Stomach (tissue), 9 donors: Measurements from ENCODE around the gene AMBP. TPM values are rescaled to one million over a fixed set of nuclear protein-coding genes. Genes with fewer than 3 reads are reported as not detected.

Source experiments
- DNase-seq, 2 donors: peaks; one replicate each; pipeline versions ENCODE4 v3.0.0 to v3.0.0-alpha.2; 2013 to 2019
- H3K27ac ChIP-seq, 5 donors: fragments of 200-600 bp in 4 of 5; sonication (generic) in 4 of 5; one replicate each; pipeline ENCODE4 v1.5.1; 2013 to 2019; ENCODE audit warnings: mild to moderate bottlenecking in 1 of 5, moderate library complexity in 1 of 5
- H3K27me3 ChIP-seq, 3 donors: fragments of 200-600 bp; sonication (generic); one replicate each; pipeline ENCODE4 v1.5.1; 2017 to 2019; ENCODE audit warnings: mixed run types in 1 of 3
- H3K36me3 ChIP-seq, 4 donors: fragments of 200-600 bp; sonication (generic); 1 replicate in 3 of 4; 2 replicates in 1 of 4; pipeline ENCODE4 v1.5.1; 2016 to 2019
- H3K4me1 ChIP-seq, 4 donors: fragments of 200-600 bp; sonication (generic); one replicate each; pipeline ENCODE4 v1.5.1; 2016 to 2019
- H3K4me3 ChIP-seq, 4 donors: fragments of 200-600 bp; sonication (generic) in 3 of 4; one replicate each; pipeline ENCODE4 v1.5.1; 2016 to 2019; ENCODE audit warnings: mild to moderate bottlenecking in 1 of 4
- H3K9me3 ChIP-seq, 4 donors: fragments of 200-600 bp; sonication (generic); one replicate each; pipeline ENCODE4 v1.5.1; 2016 to 2019
- EP300 ChIP-seq: sonication (generic); formaldehyde crosslinking; IDR thresholded peaks from one replicate; pipeline ENCODE4 v1.6.1; 2017; ENCODE audit warnings: antibody characterized with exemption
- POLR2A ChIP-seq, 4 donors: fragments of 450-650 bp; IDR thresholded peaks; one replicate each; pipeline ENCODE4 v1.6.1; 2016; ENCODE audit warnings: antibody characterized with exemption in 4 of 4, control low read depth in 2 of 4, mild to moderate bottlenecking in 1 of 4, moderate library complexity in 1 of 4
- POLR2AphosphoS5 ChIP-seq, 3 donors: sonication (generic); formaldehyde crosslinking; IDR thresholded peaks; one replicate each; pipeline ENCODE4 v1.6.1; 2016; ENCODE audit warnings: antibody characterized with exemption in 3 of 3
- WGBS, 5 donors: extraction: QIAGEN DNeasy Blood & Tissue Kit in 3 of 5; methylation state at CpG; one replicate each; pipeline versions ENCODE4 v1.1.5 to v1.1.7; 2013 to 2018; 5-methylcytosine and 5-hydroxymethylcytosine counted together
- intact Hi-C: fragments of 100-400 bp; cut with DNase I; formaldehyde crosslinking; loops from one replicate; pipeline ENCODE4 v1.15.1; 2023; ENCODE audit warnings: low total_unique reads
- polyA plus RNA-seq, 3 donors: library from polyadenylated mRNA; stranded (reverse); fragments of 200-250 nt; gene quantifications; one replicate each; pipeline ENCODE4 v1.2.3, GENCODE V29; 2013
- total RNA-seq, 5 donors: library from RNA; depleted of rRNA; stranded (reverse); fragments of >200 nt; gene quantifications; one replicate each; pipeline versions ENCODE4 v1.1.0 to v1.2.3, GENCODE V29; 2014 to 2016
- TF ChIP-seq, protein P1 (sequence below), 7 experiments: fragments of 450-650 bp in 4 of 7; fragments of 200-600 bp in 3 of 7; sonication (generic) in 3 of 7; IDR thresholded peaks; one replicate each; pipeline ENCODE4 v1.5.1; 2016 to 2019; ENCODE audit warnings: antibody characterized with exemption in 7 of 7, control low read depth in 2 of 7, mild to moderate bottlenecking in 1 of 7
- donor health status: healthy with polysubstance abuse.
- donor health status: Bipolar disorder and iron deficiency.
- donor health status: healthy.

Gene AMBP
- total and polyA plus RNA-seq, 8 donors, result 0.89 to 3.3 (median 2.5) TPM; not detected in 2

DNA sequence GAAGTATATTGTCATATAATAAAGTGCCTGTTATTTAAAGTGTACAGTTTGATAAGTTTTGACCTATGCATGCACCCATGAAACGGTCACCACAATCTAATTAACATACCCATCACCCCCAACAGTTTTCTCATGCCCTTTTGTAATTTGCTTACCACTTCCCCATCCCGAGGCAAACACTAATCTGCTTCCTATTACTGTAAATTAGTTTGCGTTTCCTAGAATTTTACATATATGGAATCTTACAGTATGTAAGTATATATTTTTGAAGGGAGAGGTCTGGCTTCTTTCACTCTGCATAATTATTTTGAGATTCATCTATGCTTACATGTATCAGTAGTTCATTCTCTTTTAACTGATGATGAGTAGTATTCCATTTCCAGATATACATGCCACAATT is 56.5 kb downstream of the AMBP start:
- TF ChIP-seq POLR2A (IDR thresholded peaks at IDR 0.05) (no peak), POLR2AphosphoS5 (IDR thresholded peaks at IDR 0.05) (no peak), EP300 (no peak)
- TF ChIP-seq, protein P1, sequence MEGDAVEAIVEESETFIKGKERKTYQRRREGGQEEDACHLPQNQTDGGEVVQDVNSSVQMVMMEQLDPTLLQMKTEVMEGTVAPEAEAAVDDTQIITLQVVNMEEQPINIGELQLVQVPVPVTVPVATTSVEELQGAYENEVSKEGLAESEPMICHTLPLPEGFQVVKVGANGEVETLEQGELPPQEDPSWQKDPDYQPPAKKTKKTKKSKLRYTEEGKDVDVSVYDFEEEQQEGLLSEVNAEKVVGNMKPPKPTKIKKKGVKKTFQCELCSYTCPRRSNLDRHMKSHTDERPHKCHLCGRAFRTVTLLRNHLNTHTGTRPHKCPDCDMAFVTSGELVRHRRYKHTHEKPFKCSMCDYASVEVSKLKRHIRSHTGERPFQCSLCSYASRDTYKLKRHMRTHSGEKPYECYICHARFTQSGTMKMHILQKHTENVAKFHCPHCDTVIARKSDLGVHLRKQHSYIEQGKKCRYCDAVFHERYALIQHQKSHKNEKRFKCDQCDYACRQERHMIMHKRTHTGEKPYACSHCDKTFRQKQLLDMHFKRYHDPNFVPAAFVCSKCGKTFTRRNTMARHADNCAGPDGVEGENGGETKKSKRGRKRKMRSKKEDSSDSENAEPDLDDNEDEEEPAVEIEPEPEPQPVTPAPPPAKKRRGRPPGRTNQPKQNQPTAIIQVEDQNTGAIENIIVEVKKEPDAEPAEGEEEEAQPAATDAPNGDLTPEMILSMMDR (IDR thresholded peaks at IDR 0.05), result no peak
- H3K36me3 ChIP-seq, result peaks cover 13 to 90% (median 79%) of the 10 kb centered on the region in 4 donors
- no peak overlapping the region for H3K4me3 ChIP-seq
- DNase-seq, result no peak
- H3K27ac ChIP-seq, result no peak overlapping the region
- H3K27me3 ChIP-seq, result no peaks in the 10 kb centered on the region
- H3K4me1 ChIP-seq, result no peaks in the 10 kb centered on the region
- intact Hi-C loops, result no loop called here
- peaks cover 0 to 21% (median 12%) of the 10 kb centered on the region in 4 donors for H3K9me3 ChIP-seq
- WGBS, 5 donors, result 75 to 88% (median 83%) methylated on average over 3 of the region's 3 CpGs

DNA sequence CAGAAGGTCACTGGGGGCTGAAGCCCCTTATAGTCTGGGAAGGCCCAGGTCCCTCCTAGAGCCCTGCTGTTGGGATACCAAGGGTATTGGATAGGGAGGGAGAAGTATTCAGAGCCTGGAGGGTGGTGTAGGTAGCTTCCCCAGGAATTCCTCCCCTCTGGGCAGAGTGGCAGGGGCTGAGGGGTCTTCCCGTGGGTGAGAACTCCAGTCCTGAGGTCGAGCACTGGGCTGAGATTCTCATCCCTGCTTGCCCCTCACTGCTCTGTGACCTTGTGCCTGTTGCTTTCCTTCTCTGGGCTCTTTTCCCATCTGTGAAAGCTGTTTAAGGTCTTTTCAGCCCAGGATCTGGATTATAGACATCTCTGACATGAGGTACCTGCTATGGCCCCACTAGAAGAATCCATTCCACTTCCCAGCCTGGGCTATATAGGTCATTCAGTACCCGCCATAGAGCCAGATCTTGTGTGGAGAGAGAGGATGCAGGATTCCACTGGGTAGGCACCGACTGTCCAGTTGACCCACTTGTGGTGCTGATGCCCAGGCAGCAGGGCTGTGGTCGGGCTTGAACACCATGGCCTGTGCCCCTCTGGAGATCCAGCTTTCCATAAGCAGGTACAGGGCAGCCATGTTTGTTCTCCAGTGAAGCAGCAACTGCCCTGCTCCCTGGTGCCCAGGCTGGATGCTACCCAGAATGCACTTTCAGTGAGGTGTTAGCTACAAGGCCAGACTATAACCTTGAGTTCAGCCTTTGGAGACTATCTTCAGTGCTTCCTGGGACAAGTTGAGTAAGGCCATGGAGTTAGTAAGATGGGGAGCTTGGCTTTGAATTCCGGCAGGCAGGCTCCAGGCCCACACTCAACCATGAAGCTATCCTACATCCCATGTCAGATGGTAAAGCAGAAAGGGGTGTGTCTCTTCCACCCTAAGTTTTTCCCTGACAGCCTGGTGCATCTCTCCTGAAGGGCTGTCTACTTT is 60.1 kb downstream of the AMBP start:
- H3K27me3 ChIP-seq, result no peaks in the 10 kb centered on the region
- TF ChIP-seq, protein P1 (IDR thresholded peaks at IDR 0.05), result no peak
- TF ChIP-seq POLR2A (IDR thresholded peaks at IDR 0.05) (no peak), EP300 (no peak), POLR2AphosphoS5 (IDR thresholded peaks at IDR 0.05) (no peak)

DNA sequence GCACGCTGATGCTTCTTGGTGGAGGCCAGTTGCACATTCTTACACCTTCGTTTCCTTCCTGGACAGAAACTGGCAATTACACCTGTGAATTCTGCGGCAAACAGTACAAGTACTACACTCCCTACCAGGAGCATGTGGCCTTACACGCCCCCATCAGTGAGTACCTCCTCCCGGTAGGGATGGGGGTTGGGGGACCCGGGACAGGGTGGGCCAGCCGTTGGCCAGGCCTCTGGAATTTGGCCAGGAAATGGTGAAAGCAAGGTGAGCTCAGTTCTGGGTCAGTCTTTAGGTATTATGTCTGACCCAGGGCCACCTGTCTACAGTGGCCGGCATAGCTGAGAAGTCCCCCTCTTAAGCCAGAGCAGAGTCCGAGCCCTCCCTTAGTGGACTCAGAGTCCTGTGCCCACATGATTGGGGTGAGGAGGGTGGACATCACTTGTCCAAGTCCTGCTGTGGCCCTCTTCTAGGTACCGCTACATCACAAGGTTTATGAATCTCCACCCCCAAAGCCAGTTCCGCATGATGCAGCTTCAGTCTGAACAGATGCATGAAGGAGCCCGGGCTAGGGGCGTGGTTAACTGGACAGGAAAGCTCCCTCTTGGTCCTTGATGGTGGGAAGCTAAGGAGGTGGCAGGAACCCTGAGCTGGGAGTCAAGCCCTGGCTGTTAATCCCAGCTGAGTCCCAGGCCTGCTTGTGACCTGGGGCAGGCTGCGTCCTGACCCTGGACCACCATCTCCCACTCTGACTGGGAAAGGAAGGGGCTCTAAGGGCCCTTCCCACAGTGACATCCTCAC is 61.3 kb downstream of the AMBP start:
- Histone ChIP-seq H3K27me3 (no peaks in the 10 kb centered on the region), H3K36me3 (peaks cover 13 to 76% (median 63%) of the 10 kb centered on the region in 4 donors), H3K27ac (no peak overlapping the region), H3K4me1 (no peaks in the 10 kb centered on the region), H3K4me3 (no peak overlapping the region), H3K9me3 (peaks cover 0 to 5% (median 0%) of the 10 kb centered on the region in 4 donors)
- 88 to 94% (median 93%) methylated on average over 11 to 14 of the region's 14 CpGs for WGBS, 5 donors
- TF ChIP-seq POLR2A (IDR thresholded peaks at IDR 0.05) (no peak), EP300 (no peak), POLR2AphosphoS5 (IDR thresholded peaks at IDR 0.05) (no peak)
- TF ChIP-seq, protein P1 (IDR thresholded peaks at IDR 0.05), result no peak
- peak in 1 of 2 donors; percentile 23 for DNase-seq
- intact Hi-C loops, result no loop called here

More for the DNA sequence above, 60.1 kb downstream of the AMBP start:
- WGBS, 5 donors, result 77 to 91% (median 86%) methylated on average over 6 of the region's 6 CpGs
- no peak overlapping the region for H3K4me3 ChIP-seq
- peaks cover 0 to 10% (median 8%) of the 10 kb centered on the region in 4 donors for H3K9me3 ChIP-seq
- intact Hi-C loops, result no loop called here
- no peaks in the 10 kb centered on the region for H3K4me1 ChIP-seq
- peaks cover 13 to 75% (median 67%) of the 10 kb centered on the region in 4 donors for H3K36me3 ChIP-seq
- peak in 1 of 2 donors; percentile 1 for DNase-seq
- no peak overlapping the region for H3K27ac ChIP-seq

DNA sequence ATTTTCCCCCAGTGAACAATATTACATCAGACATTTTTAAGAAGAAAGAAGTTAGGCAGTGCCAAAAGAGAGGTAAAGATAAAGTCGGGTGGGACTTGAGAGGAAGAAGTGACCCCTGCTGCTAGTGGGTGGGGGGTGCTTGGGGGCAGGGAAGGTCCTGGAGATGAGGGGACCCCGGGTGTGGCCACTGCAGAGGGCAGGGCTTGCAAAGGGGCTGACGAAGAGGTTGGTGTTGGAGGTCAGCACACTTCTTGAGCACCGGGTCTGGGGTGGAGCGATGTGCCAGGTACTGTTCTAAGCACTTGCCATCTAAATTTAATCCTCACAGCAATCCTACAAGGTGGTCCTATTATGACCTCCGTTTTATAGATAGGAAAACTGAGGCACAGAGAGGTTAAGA is 62.0 kb downstream of the AMBP start:
- no peak overlapping the region for H3K4me3 ChIP-seq
- 85 to 93% (median 91%) methylated on average over 6 of the region's 6 CpGs for WGBS, 5 donors
- H3K36me3 ChIP-seq, result peaks cover 13 to 76% (median 64%) of the 10 kb centered on the region in 4 donors
- H3K4me1 ChIP-seq, result no peaks in the 10 kb centered on the region
- peak in 1 of 2 donors; percentile 5 for DNase-seq
- H3K9me3 ChIP-seq, result peaks cover 0 to 5% (median 0%) of the 10 kb centered on the region in 4 donors
- no peak overlapping the region for H3K27ac ChIP-seq
- H3K27me3 ChIP-seq, result no peaks in the 10 kb centered on the region
- TF ChIP-seq EP300 (no peak), POLR2AphosphoS5 (IDR thresholded peaks at IDR 0.05) (no peak), POLR2A (IDR thresholded peaks at IDR 0.05) (no peak)
- TF ChIP-seq, protein P1 (IDR thresholded peaks at IDR 0.05), result no peak
- intact Hi-C loops, result no loop called here
